IMR-90 (cell line): ENCODE measurements around the gene GRB10. TPM values are rescaled to one million over a fixed set of nuclear protein-coding genes. Genes with fewer than 3 reads are reported as not detected.

Experiments
- ATAC-seq: fragments of 200-7000 bp; cut with Tn5 transposase; 2 replicates; pipeline ENCODE4 v1.9.1; 2020; ENCODE audit warnings: low read depth, mild to moderate bottlenecking, moderate library complexity
- BruUV-seq: library from RNA; stranded (reverse); fragments of 400-500 nt; replicated peaks from 2 replicates; lab custom pipeline; 2021; lab: Mats Ljungman, UMichigan
- CTCF ChIA-PET: fragments of 300-600 bp; formaldehyde crosslinking; extraction: SDS; loops from one replicate; lab custom pipeline; 2021; ENCODE audit warnings: antibody characterized with exemption; lab: Yijun Ruan, JAX
- POLR2A ChIA-PET: fragments of 300-600 bp; sonication (Branson Sonifier 250); formaldehyde crosslinking; loops from one replicate; lab custom pipeline; 2022; ENCODE audit warnings: antibody characterized with exemption; ENCODE audit not compliant: unreplicated experiment; lab: Charles Lee
- DNase-seq: peaks from one replicate; pipeline ENCODE4 v3.0.0; 2013
- H2AFZ ChIP-seq: replicated peaks from 2 replicates; pipeline ENCODE3; 2013; ENCODE audit warnings: low read length, mild to moderate bottlenecking; ENCODE audit not compliant: poor library complexity
- H2AK5ac ChIP-seq: 2 replicates; pipeline ENCODE4 v1.6.1; 2013; ENCODE audit warnings: low read depth, low read length, inconsistent platforms
- H2AK9ac ChIP-seq: replicated peaks from 2 replicates; pipeline ENCODE3; 2013; ENCODE audit warnings: mild to moderate bottlenecking, low read depth, low read length, moderate library complexity; ENCODE audit not compliant: poor library complexity
- H2BK120ac ChIP-seq: 2 replicates; pipeline ENCODE4 v1.6.1; 2013; ENCODE audit warnings: low read depth, low read length, inconsistent platforms
- H2BK15ac ChIP-seq: 3 replicates; pipeline ENCODE4 v1.6.1; 2013; ENCODE audit warnings: low read depth, low read length, inconsistent platforms
- H2BK20ac ChIP-seq: 2 replicates; pipeline ENCODE4 v1.6.1; 2013; ENCODE audit warnings: low read depth, mild to moderate bottlenecking, inconsistent platforms, low read length, moderate library complexity
- H2BK5ac ChIP-seq: 2 replicates; pipeline ENCODE4 v1.6.1; 2013; ENCODE audit warnings: mild to moderate bottlenecking, low read depth, low read length, inconsistent platforms; ENCODE audit not compliant: poor library complexity, severe bottlenecking
- H3K14ac ChIP-seq: replicated peaks from 2 replicates; pipeline ENCODE4 v1.6.1; 2013; ENCODE audit warnings: low read depth, low read length, inconsistent platforms
- H3K18ac ChIP-seq: 2 replicates; pipeline ENCODE4 v1.6.1; 2013; ENCODE audit warnings: low read depth, low read length, control low read depth
- H3K23ac ChIP-seq: 2 replicates; pipeline ENCODE4 v1.6.1; 2013; ENCODE audit warnings: low read depth, low read length, inconsistent platforms
- H3K27ac ChIP-seq: 2 replicates; pipeline ENCODE4 v1.5.1; 2013; ENCODE audit warnings: mild to moderate bottlenecking, control low read depth, low read length; ENCODE audit not compliant: insufficient read depth
- H3K27me3 ChIP-seq: 2 replicates; pipeline ENCODE4 v1.6.1; 2013; ENCODE audit warnings: low read length; ENCODE audit not compliant: control insufficient read depth, insufficient read depth
- H3K36me3 ChIP-seq: 2 replicates; pipeline ENCODE4 v1.6.1; 2013; ENCODE audit warnings: low read length, mixed read lengths; ENCODE audit not compliant: control insufficient read depth, insufficient read depth
- H3K4ac ChIP-seq: 2 replicates; pipeline ENCODE4 v1.6.1; 2013; ENCODE audit warnings: low read depth, low read length, inconsistent platforms
- H3K4me1 ChIP-seq: 2 replicates; pipeline ENCODE4 v1.6.1; 2013; ENCODE audit warnings: low read length, mixed read lengths; ENCODE audit not compliant: control insufficient read depth, insufficient read depth
- H3K4me2 ChIP-seq: 2 replicates; pipeline ENCODE4 v1.6.1; 2013; ENCODE audit warnings: low read depth, mild to moderate bottlenecking, control low read depth, low read length, moderate library complexity
- H3K4me3 ChIP-seq: 2 replicates; pipeline ENCODE4 v1.5.1; 2013; ENCODE audit warnings: low read depth, mild to moderate bottlenecking, control low read depth, low read length, moderate library complexity; ENCODE audit not compliant: insufficient read depth
- H3K56ac ChIP-seq: 2 replicates; pipeline ENCODE4 v1.6.1; 2013; ENCODE audit warnings: low read length, inconsistent platforms; ENCODE audit not compliant: insufficient read depth; ENCODE audit errors: extremely low read depth
- H3K79me1 ChIP-seq, 2 experiments: 2 replicates each; pipeline ENCODE4 v1.6.1; 2013; ENCODE audit warnings: low read length in 2 of 2, inconsistent platforms in 1 of 2, low read depth in 1 of 2
- H3K9ac ChIP-seq: 2 replicates; pipeline ENCODE4 v1.6.1; 2013; ENCODE audit warnings: low read depth, low read length, control low read depth
- H3K9me1 ChIP-seq: 2 replicates; pipeline ENCODE4 v1.6.1; 2013; ENCODE audit warnings: low read length, inconsistent platforms; ENCODE audit not compliant: insufficient read depth
- H3K9me3 ChIP-seq: 2 replicates; pipeline ENCODE4 v1.6.1; 2013; ENCODE audit warnings: low read length; ENCODE audit not compliant: control insufficient read depth, insufficient read depth
- H4K20me1 ChIP-seq: 2 replicates; pipeline ENCODE4 v1.6.1; 2013; ENCODE audit warnings: low read length, inconsistent platforms; ENCODE audit not compliant: insufficient read depth
- H4K5ac ChIP-seq: 2 replicates; pipeline ENCODE4 v1.6.1; 2013; ENCODE audit warnings: mild to moderate bottlenecking, low read depth, low read length, control low read depth
- H4K8ac ChIP-seq, 2 experiments: 2 replicates each; pipeline ENCODE4 v1.6.1; 2013; ENCODE audit warnings: low read depth in 2 of 2, low read length in 2 of 2, control low read depth in 1 of 2, inconsistent platforms in 1 of 2
- H4K91ac ChIP-seq: 2 replicates; pipeline ENCODE4 v1.6.1; 2013; ENCODE audit warnings: low read depth, low read length, inconsistent platforms; ENCODE audit not compliant: insufficient read depth
- BHLHE40 ChIP-seq: fragments of 150-350 bp; IDR thresholded peaks from 2 replicates; pipeline ENCODE4 v1.6.1; 2016; ENCODE audit warnings: mild to moderate bottlenecking, low read depth, low read length
- CEBPB ChIP-seq: IDR thresholded peaks from 2 replicates; pipeline ENCODE4 v1.6.1; 2012; ENCODE audit warnings: low read depth, low read length, improper control_type of control experiment
- CHD1 ChIP-seq: IDR thresholded peaks from 2 replicates; pipeline ENCODE4 v1.6.1; 2012; ENCODE audit warnings: low read depth, low read length, improper control_type of control experiment
- FOS ChIP-seq: fragments of 150-350 bp; IDR thresholded peaks from 2 replicates; pipeline ENCODE4 v1.6.1; 2016; ENCODE audit warnings: low read depth, low read length
- MAFK ChIP-seq: IDR thresholded peaks from 2 replicates; pipeline ENCODE4 v1.6.1; 2012; ENCODE audit warnings: low read depth, low read length, improper control_type of control experiment
- MAZ ChIP-seq: IDR thresholded peaks from 2 replicates; pipeline ENCODE4 v1.6.1; 2012; ENCODE audit warnings: low read depth, mild to moderate bottlenecking, low read length, improper control_type of control experiment, moderate library complexity, borderline replicate concordance
- MXI1 ChIP-seq: IDR thresholded peaks from 2 replicates; pipeline ENCODE4 v1.6.1; 2012; ENCODE audit warnings: low read depth, mild to moderate bottlenecking, low read length, moderate library complexity, borderline replicate concordance
- NFE2L2 ChIP-seq: fragments of 150-350 bp; IDR thresholded peaks from 2 replicates; pipeline ENCODE4 v1.6.1; 2016; ENCODE audit warnings: low read depth, mild to moderate bottlenecking, low read length
- POLR2A ChIP-seq: IDR thresholded peaks from 2 replicates; pipeline ENCODE4 v1.6.1; 2012; ENCODE audit warnings: mild to moderate bottlenecking, low read depth, low read length
- RAD21 ChIP-seq: IDR thresholded peaks from 2 replicates; pipeline ENCODE4 v1.6.1; 2012; ENCODE audit warnings: low read length, improper control_type of control experiment
- RCOR1 ChIP-seq: IDR thresholded peaks from 2 replicates; pipeline ENCODE4 v1.6.1; 2012; ENCODE audit warnings: mild to moderate bottlenecking, low read length, improper control_type of control experiment; ENCODE audit not compliant: insufficient replicate concordance
- RFX5 ChIP-seq: IDR thresholded peaks from 2 replicates; pipeline ENCODE4 v1.8.0; 2012; ENCODE audit warnings: low read depth, mild to moderate bottlenecking, low read length, moderate library complexity
- SMC3 ChIP-seq: fragments of 150-350 bp; IDR thresholded peaks from 2 replicates; pipeline ENCODE4 v1.6.1; 2016; ENCODE audit warnings: low read depth, mild to moderate bottlenecking, antibody characterized with exemption, low read length, moderate library complexity
- WGBS, 2 experiments: methylation state at CpG; one replicate each; pipeline versions ENCODE4 v1.1.5 to v1.1.7; 2013; ENCODE audit warnings: missing lambda C conversion rate in 2 of 2; ENCODE audit not compliant: insufficient read length in 1 of 2; ENCODE audit errors: extremely low coverage in 2 of 2; 5-methylcytosine and 5-hydroxymethylcytosine counted together
- dilution Hi-C: fragments of 300-500 bp; cut with HindIII; formaldehyde crosslinking; loops from one replicate; pipeline ENCODE4 v1.14.3; 2018; ENCODE audit warnings: low sequenced_read_pairs; ENCODE audit not compliant: unreplicated experiment
- in situ Hi-C: fragments of 300-500 bp; cut with MboI; formaldehyde crosslinking; loops from 3 replicates; pipeline ENCODE4 v1.14.3; 2019; ENCODE audit warnings: low sequenced_read_pairs, inconsistent platforms, mixed read lengths
- intact Hi-C: fragments of 100-400 bp; cut with micrococcal nuclease; formaldehyde crosslinking; loops from 2 replicates; pipeline ENCODE4 v1.10.0; 2022
- polyA plus RNA-seq, 3 experiments: library from polyadenylated mRNA; depleted of rRNA; stranded (reverse); fragments of >200 nt; gene quantifications; 2 replicates each; pipeline ENCODE4 v1.2.3, GENCODE V29; 2012; ENCODE audit warnings: low replicate concordance in 1 of 3
- total RNA-seq: library from RNA; depleted of rRNA; stranded (reverse); fragments of >200 nt; gene quantifications from 2 replicates; pipeline ENCODE4 v1.2.3, GENCODE V29; 2012
- TF ChIP-seq, protein P1 (sequence below): fragments of 150-350 bp; IDR thresholded peaks from 2 replicates; pipeline ENCODE4 v1.6.1; 2016; ENCODE audit warnings: low read depth, mild to moderate bottlenecking, low read length, moderate library complexity, borderline replicate concordance
- TF ChIP-seq, protein P2 (sequence below): conservative IDR thresholded peaks from 2 replicates; pipeline ENCODE4 v1.5.1; 2012; ENCODE audit warnings: mild to moderate bottlenecking, low read depth, low read length, improper control_type of control experiment
- TF ChIP-seq, protein P3 (sequence below): fragments of 150-350 bp; IDR thresholded peaks from 2 replicates; pipeline ENCODE4 v1.6.1; 2017; ENCODE audit warnings: mild to moderate bottlenecking, antibody characterized with exemption, low read length, low read depth

Gene GRB10
- total and polyA plus RNA-seq, 2 of the 4 experiments (the other 2 are of a cell fraction): 6.3 to 15.1 TPM

DNA sequence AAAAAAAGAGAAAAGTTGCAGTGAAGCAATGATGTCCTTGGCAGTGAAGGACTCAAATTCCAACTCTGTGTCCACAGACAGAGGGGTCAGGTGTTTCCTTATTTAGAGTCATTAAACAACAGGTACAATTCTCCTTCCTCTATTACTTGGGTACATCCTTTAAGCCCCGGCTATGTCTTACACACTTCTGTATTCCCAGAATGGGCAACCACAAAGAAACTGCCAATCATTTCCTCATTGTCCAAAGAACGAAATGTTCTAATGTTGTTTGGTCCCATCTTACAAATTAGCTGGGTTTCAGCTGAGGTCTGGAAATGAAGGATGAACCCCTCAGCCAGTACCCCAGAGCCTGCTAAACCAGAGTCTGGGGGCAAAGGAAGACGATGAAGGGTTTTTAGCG, 59.5 kb downstream of the GRB10 start:
- H3K27ac ChIP-seq: no peak overlapping the region
- no peak overlapping the region for H2BK5ac ChIP-seq
- H3K36me3 ChIP-seq: peaks cover 7% of the 10 kb centered on the region
- H4K91ac ChIP-seq: no peak overlapping the region
- no peak overlapping the region for H2AFZ ChIP-seq
- H3K4me1 ChIP-seq: peaks cover 6% of the 10 kb centered on the region; the same call in 1 of the 2 replicates
- H2AK5ac ChIP-seq: no peak overlapping the region
- no peak overlapping the region for H2AK9ac ChIP-seq
- H3K79me1 ChIP-seq: peaks cover 15 to 55% of the 10 kb centered on the region in 2 experiments; a peak in 3 of 4 replicates
- H2BK15ac ChIP-seq: no peak overlapping the region
- no peaks in the 10 kb centered on the region for H3K9me3 ChIP-seq
- DNase-seq: no peak
- H4K20me1 ChIP-seq: peaks cover 13% of the 10 kb centered on the region
- H3K56ac ChIP-seq: no peak overlapping the region
- BruUV-seq: no TSS peak
- dilution Hi-C loops: no loop called here
- no peak overlapping the region for H3K4me2 ChIP-seq
- no peak overlapping the region for H3K4ac ChIP-seq
- ATAC-seq: no peak
- CTCF ChIA-PET: interaction anchor here (0.8 kb wide), 1 partner anchor 11 kb away, joined by 3 read pairs; no protein-coding TSS in a partner anchor
- H2BK20ac ChIP-seq: no peak overlapping the region
- in situ Hi-C loops: no loop called here
- no peak for TF ChIP-seq RAD21
- TF ChIP-seq, protein P1, sequence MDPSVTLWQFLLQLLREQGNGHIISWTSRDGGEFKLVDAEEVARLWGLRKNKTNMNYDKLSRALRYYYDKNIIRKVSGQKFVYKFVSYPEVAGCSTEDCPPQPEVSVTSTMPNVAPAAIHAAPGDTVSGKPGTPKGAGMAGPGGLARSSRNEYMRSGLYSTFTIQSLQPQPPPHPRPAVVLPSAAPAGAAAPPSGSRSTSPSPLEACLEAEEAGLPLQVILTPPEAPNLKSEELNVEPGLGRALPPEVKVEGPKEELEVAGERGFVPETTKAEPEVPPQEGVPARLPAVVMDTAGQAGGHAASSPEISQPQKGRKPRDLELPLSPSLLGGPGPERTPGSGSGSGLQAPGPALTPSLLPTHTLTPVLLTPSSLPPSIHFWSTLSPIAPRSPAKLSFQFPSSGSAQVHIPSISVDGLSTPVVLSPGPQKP: no peak
- no peak for TF ChIP-seq NFE2L2
- TF ChIP-seq, protein P2, sequence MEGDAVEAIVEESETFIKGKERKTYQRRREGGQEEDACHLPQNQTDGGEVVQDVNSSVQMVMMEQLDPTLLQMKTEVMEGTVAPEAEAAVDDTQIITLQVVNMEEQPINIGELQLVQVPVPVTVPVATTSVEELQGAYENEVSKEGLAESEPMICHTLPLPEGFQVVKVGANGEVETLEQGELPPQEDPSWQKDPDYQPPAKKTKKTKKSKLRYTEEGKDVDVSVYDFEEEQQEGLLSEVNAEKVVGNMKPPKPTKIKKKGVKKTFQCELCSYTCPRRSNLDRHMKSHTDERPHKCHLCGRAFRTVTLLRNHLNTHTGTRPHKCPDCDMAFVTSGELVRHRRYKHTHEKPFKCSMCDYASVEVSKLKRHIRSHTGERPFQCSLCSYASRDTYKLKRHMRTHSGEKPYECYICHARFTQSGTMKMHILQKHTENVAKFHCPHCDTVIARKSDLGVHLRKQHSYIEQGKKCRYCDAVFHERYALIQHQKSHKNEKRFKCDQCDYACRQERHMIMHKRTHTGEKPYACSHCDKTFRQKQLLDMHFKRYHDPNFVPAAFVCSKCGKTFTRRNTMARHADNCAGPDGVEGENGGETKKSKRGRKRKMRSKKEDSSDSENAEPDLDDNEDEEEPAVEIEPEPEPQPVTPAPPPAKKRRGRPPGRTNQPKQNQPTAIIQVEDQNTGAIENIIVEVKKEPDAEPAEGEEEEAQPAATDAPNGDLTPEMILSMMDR: no peak
- TF ChIP-seq RCOR1: no peak
- TF ChIP-seq SMC3: no peak
- no peak for TF ChIP-seq POLR2A
- TF ChIP-seq RFX5: no peak
- TF ChIP-seq MXI1: no peak
- TF ChIP-seq CEBPB: no peak
- no peak for TF ChIP-seq MAFK
- no peak for TF ChIP-seq FOS
- TF ChIP-seq MAZ: no peak
- no peak for TF ChIP-seq BHLHE40
- TF ChIP-seq, protein P3, sequence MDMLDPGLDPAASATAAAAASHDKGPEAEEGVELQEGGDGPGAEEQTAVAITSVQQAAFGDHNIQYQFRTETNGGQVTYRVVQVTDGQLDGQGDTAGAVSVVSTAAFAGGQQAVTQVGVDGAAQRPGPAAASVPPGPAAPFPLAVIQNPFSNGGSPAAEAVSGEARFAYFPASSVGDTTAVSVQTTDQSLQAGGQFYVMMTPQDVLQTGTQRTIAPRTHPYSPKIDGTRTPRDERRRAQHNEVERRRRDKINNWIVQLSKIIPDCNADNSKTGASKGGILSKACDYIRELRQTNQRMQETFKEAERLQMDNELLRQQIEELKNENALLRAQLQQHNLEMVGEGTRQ: no peak
- TF ChIP-seq CHD1: no peak
- H4K8ac ChIP-seq: no peak overlapping the region
- no CpG with 5 or more reads among the region's 4 CpGs for WGBS, 2 experiments
- H2BK120ac ChIP-seq: no peak overlapping the region
- no peaks in the 10 kb centered on the region for H3K27me3 ChIP-seq
- intact Hi-C loops: no loop called here
- no peak overlapping the region for H3K14ac ChIP-seq
- no peak overlapping the region for H3K18ac ChIP-seq
- no peak overlapping the region for H3K4me3 ChIP-seq
- no peak overlapping the region for H3K9ac ChIP-seq
- peaks cover 16% of the 10 kb centered on the region for H3K9me1 ChIP-seq
- POLR2A ChIA-PET: no interaction called here
- no peak overlapping the region for H3K23ac ChIP-seq
- no peak overlapping the region for H4K5ac ChIP-seq
